Measurements from ENCODE around the gene LRIF1.

DNA sequence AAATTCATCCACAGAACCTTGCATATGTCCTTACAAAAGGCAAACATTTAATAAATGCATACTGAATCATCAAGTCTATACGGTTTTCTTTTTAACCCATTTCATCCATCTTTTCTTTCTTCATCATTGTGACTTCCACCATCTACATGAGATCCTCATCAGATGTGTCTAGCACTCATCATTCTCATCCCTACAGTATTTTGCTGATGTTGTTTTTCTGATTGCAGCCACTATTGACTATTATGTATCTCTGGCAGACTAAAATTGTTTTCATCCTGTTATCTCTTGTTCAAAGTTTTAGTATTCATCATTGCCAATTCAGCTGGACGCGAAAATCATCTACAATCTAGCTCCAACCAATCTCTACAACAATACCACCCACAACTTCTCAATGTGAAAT, 5.9 kb downstream of the LRIF1 start:
- TF ChIP-seq, protein P1, sequence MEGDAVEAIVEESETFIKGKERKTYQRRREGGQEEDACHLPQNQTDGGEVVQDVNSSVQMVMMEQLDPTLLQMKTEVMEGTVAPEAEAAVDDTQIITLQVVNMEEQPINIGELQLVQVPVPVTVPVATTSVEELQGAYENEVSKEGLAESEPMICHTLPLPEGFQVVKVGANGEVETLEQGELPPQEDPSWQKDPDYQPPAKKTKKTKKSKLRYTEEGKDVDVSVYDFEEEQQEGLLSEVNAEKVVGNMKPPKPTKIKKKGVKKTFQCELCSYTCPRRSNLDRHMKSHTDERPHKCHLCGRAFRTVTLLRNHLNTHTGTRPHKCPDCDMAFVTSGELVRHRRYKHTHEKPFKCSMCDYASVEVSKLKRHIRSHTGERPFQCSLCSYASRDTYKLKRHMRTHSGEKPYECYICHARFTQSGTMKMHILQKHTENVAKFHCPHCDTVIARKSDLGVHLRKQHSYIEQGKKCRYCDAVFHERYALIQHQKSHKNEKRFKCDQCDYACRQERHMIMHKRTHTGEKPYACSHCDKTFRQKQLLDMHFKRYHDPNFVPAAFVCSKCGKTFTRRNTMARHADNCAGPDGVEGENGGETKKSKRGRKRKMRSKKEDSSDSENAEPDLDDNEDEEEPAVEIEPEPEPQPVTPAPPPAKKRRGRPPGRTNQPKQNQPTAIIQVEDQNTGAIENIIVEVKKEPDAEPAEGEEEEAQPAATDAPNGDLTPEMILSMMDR (IDR thresholded peaks at IDR 0.05) = no peak
- TF ChIP-seq POLR2A (IDR thresholded peaks at IDR 0.05) = no peak
